Mesothelial cell of epicardium (in vitro differentiated cells): Measurements from ENCODE around the gene TXNRD3. TPM values are rescaled to one million over a fixed set of nuclear protein-coding genes. Genes with fewer than 3 reads are reported as not detected.

Experiments
- DNase-seq, 2 experiments: peaks; one replicate each; pipeline ENCODE4 v3.0.0; 2021; ENCODE audit warnings: low spot score in 2 of 2; ENCODE audit not compliant: unreplicated experiment in 2 of 2
- H3K27ac Mint-ChIP-seq: 2 replicates; pipeline ENCODE4 v1.8.0; 2021; ENCODE audit warnings: mixed read lengths
- H3K27me3 Mint-ChIP-seq: 2 replicates; pipeline ENCODE4 v1.8.0; 2021; ENCODE audit warnings: low read depth, mixed read lengths
- H3K36me3 Mint-ChIP-seq: 2 replicates; pipeline ENCODE4 v1.8.0; 2021; ENCODE audit warnings: mixed read lengths
- H3K4me1 Mint-ChIP-seq: 2 replicates; pipeline ENCODE4 v1.8.0; 2021; ENCODE audit warnings: mixed read lengths
- H3K4me3 Mint-ChIP-seq: 2 replicates; pipeline ENCODE4 v1.8.0; 2021; ENCODE audit warnings: mild to moderate bottlenecking, moderate library complexity, mixed read lengths
- H3K9me3 Mint-ChIP-seq: 2 replicates; pipeline ENCODE4 v1.8.0; 2021; ENCODE audit warnings: mixed read lengths
- CTCF ChIP-seq: fragments of 200-600 bp; sonication (generic); IDR thresholded peaks from one replicate; pipeline ENCODE4 v1.5.0; 2021; ENCODE audit warnings: antibody characterized with exemption; ENCODE audit not compliant: unreplicated experiment
- total RNA-seq: library from RNA; stranded (reverse); gene quantifications from 3 replicates; pipeline ENCODE4 v1.2.1, GENCODE V29; 2021

Gene TXNRD3
- total RNA-seq, 1 donor from 2014 or later: 18.4 TPM

- no peak overlapping the region for H3K4me3 Mint-ChIP-seq
These were observed 5.3 kb upstream of the TXNRD3 start for GRCh38 chr3:126659915-126660886.

GRCh38 chr3:126658584-126658983 is 3.7 kb upstream of the TXNRD3 start:
- no peak for DNase-seq
- no peaks in the 10 kb centered on the region for H3K36me3 Mint-ChIP-seq
- peaks cover 9% of the 10 kb centered on the region for H3K9me3 Mint-ChIP-seq
- no peak overlapping the region for H3K4me3 Mint-ChIP-seq
- no peak overlapping the region for H3K27ac Mint-ChIP-seq
- TF ChIP-seq CTCF: no peak
- peaks cover 58% of the 10 kb centered on the region for H3K27me3 Mint-ChIP-seq
- H3K4me1 Mint-ChIP-seq: peaks cover 8% of the 10 kb centered on the region

More at GRCh38 chr3:126659915-126660886, 5.3 kb upstream of the TXNRD3 start:
- Mint-ChIP-seq H3K4me1 (peaks cover under 1% of the 10 kb centered on the region), H3K27ac (no peak overlapping the region), H3K9me3 (peaks cover 9% of the 10 kb centered on the region), H3K36me3 (no peaks in the 10 kb centered on the region), H3K27me3 (peaks cover 72% of the 10 kb centered on the region)
- no peak for TF ChIP-seq CTCF
- no peak for DNase-seq

- no peak overlapping the region for H3K4me3 Mint-ChIP-seq
- no peak for DNase-seq
- no peak for TF ChIP-seq CTCF
- peaks cover 51% of the 10 kb centered on the region for H3K27me3 Mint-ChIP-seq
- H3K9me3 Mint-ChIP-seq: peaks cover 9% of the 10 kb centered on the region
- H3K36me3 Mint-ChIP-seq: no peaks in the 10 kb centered on the region
- no peak overlapping the region for H3K27ac Mint-ChIP-seq
- peaks cover 13% of the 10 kb centered on the region for H3K4me1 Mint-ChIP-seq
These were observed 3.0 kb upstream of the TXNRD3 start for GRCh38 chr3:126657901-126658300.

- no peak for DNase-seq
- Mint-ChIP-seq H3K27ac (no peak overlapping the region), H3K4me3 (no peak overlapping the region), H3K36me3 (peaks cover under 1% of the 10 kb centered on the region), H3K27me3 (peaks cover 38% of the 10 kb centered on the region), H3K4me1 (peaks cover 13% of the 10 kb centered on the region), H3K9me3 (peaks cover 9% of the 10 kb centered on the region)
- no peak for TF ChIP-seq CTCF
These were observed 1.6 kb upstream of the TXNRD3 start for GRCh38 chr3:126656371-126657134.

GRCh38 chr3:126655887-126656286 is 963 bp upstream of the TXNRD3 start:
- H3K4me3 Mint-ChIP-seq: peak overlapping the region; percentile 84
- no peak for TF ChIP-seq CTCF
- H3K9me3 Mint-ChIP-seq: peaks cover 5% of the 10 kb centered on the region
- peaks cover 2% of the 10 kb centered on the region for H3K36me3 Mint-ChIP-seq
- H3K27me3 Mint-ChIP-seq: peaks cover 31% of the 10 kb centered on the region
- DNase-seq: no peak
- no peak overlapping the region for H3K27ac Mint-ChIP-seq
- peaks cover 13% of the 10 kb centered on the region for H3K4me1 Mint-ChIP-seq
